ENCODE results near the gene SLC2A9.

- no peak for TF ChIP-seq EZH2 (IDR thresholded peaks at IDR 0.05; ENCODE audit: insufficient read depth, low read length)
- TF ChIP-seq CTCF (IDR thresholded peaks at IDR 0.05; ENCODE audit: insufficient read depth, low read depth, low read length), result no peak
These were observed 118.0 kb downstream of the SLC2A9 start for GRCh38 chr4:9903317-9903716.

All from astrocyte (in vitro differentiated cells and primary cell).